ENCODE measurements around the gene APOC4. TPM values are rescaled to one million over a fixed set of nuclear protein-coding genes. Genes with fewer than 3 reads are reported as not detected.

Gene APOC4
- total and polyA plus RNA-seq, 7 donors, result not detected

GRCh38 chr19:44959691-44960090 is 17.7 kb downstream of the APOC4 start:
- H3K9me3 ChIP-seq, result no peaks in the 10 kb centered on the region
- 88 to 92% methylated on average over 5 of the region's 5 CpGs for WGBS, 2 donors
- H3K36me3 ChIP-seq, result peaks cover 5 to 42% (median 11%) of the 10 kb centered on the region in 4 donors
- peaks cover 0 to 31% (median 24%) of the 10 kb centered on the region in 4 donors for H3K4me1 ChIP-seq
- DNase-seq, result no peak
- intact Hi-C loops (cut with DNase I), result no loop called here
- H3K4me3 ChIP-seq, result no peak overlapping the region
- TF ChIP-seq EP300 (IDR thresholded peaks at IDR 0.05) (no peak), POLR2AphosphoS5 (IDR thresholded peaks at IDR 0.05) (no peak), CTCF (IDR thresholded peaks at IDR 0.05) (no peak), POLR2A (IDR thresholded peaks at IDR 0.05) (no peak)
- H3K27ac ChIP-seq, result no peak overlapping the region
- no peaks in the 10 kb centered on the region for H3K27me3 ChIP-seq

GRCh38 chr19:44960906-44961728 is 19.1 kb downstream of the APOC4 start:
- no peak for TF ChIP-seq POLR2AphosphoS5 (IDR thresholded peaks at IDR 0.05)
- no peak for TF ChIP-seq EP300 (IDR thresholded peaks at IDR 0.05)
- Histone ChIP-seq H3K27me3 (no peaks in the 10 kb centered on the region), H3K4me3 (no peak overlapping the region), H3K27ac (no peak overlapping the region), H3K36me3 (peaks cover 5 to 53% (median 15%) of the 10 kb centered on the region in 4 donors), H3K4me1 (peaks cover 0 to 24% (median 21%) of the 10 kb centered on the region in 4 donors), H3K9me3 (no peaks in the 10 kb centered on the region)
- DNase-seq, result no peak
- WGBS, 2 donors, result 79 to 88% methylated on average over 8 of the region's 8 CpGs
- intact Hi-C loops (cut with DNase I), result no loop called here

- intact Hi-C loops (cut with DNase I), result no loop called here
- Histone ChIP-seq H3K9me3 (no peaks in the 10 kb centered on the region), H3K4me1 (peaks cover 0 to 17% (median 14%) of the 10 kb centered on the region in 4 donors), H3K27me3 (no peaks in the 10 kb centered on the region), H3K27ac (no peak overlapping the region), H3K36me3 (peaks cover 5 to 60% (median 17%) of the 10 kb centered on the region in 4 donors), H3K4me3 (no peak overlapping the region)
- 94 to 95% methylated on average over 8 of the region's 8 CpGs for WGBS, 2 donors
- DNase-seq, result no peak
- TF ChIP-seq EP300 (IDR thresholded peaks at IDR 0.05) (no peak), CTCF (IDR thresholded peaks at IDR 0.05) (no peak), POLR2A (IDR thresholded peaks at IDR 0.05) (no peak), POLR2AphosphoS5 (IDR thresholded peaks at IDR 0.05) (no peak)
Measured at GRCh38 chr19:44961821-44962220, 19.8 kb downstream of the APOC4 start.

GRCh38 chr19:44968118-44968517 is 26.1 kb downstream of the APOC4 start:
- H3K9me3 ChIP-seq, result no peaks in the 10 kb centered on the region
- 94 to 95% methylated on average over 5 of the region's 5 CpGs for WGBS, 2 donors
- no peak overlapping the region for H3K4me3 ChIP-seq
- intact Hi-C loops (cut with DNase I), result no loop called here
- H3K27me3 ChIP-seq, result no peaks in the 10 kb centered on the region
- H3K36me3 ChIP-seq, result peaks cover 5 to 80% (median 19%) of the 10 kb centered on the region in 4 donors
- no peak overlapping the region for H3K27ac ChIP-seq
- no peak for DNase-seq
- H3K4me1 ChIP-seq, result no peaks in the 10 kb centered on the region
- TF ChIP-seq EP300 (IDR thresholded peaks at IDR 0.05), result no peak
- TF ChIP-seq POLR2A (IDR thresholded peaks at IDR 0.05), result no peak
- TF ChIP-seq POLR2AphosphoS5 (IDR thresholded peaks at IDR 0.05), result no peak
- TF ChIP-seq CTCF (IDR thresholded peaks at IDR 0.05), result no peak

- no peak overlapping the region for H3K4me3 ChIP-seq
- no peaks in the 10 kb centered on the region for H3K4me1 ChIP-seq
- TF ChIP-seq EP300 (IDR thresholded peaks at IDR 0.05), result no peak
- TF ChIP-seq CTCF (IDR thresholded peaks at IDR 0.05), result no peak
- no peak for TF ChIP-seq POLR2AphosphoS5 (IDR thresholded peaks at IDR 0.05)
- no peak for TF ChIP-seq POLR2A (IDR thresholded peaks at IDR 0.05)
- 92 to 96% methylated on average over 4 of the region's 4 CpGs for whole genome bisulfite sequencing, 2 donors
- H3K27me3 ChIP-seq, result no peaks in the 10 kb centered on the region
- H3K9me3 ChIP-seq, result no peaks in the 10 kb centered on the region
- no peak for DNase-seq
- intact Hi-C loops (cut with DNase I), result no loop called here
- no peak overlapping the region for H3K27ac ChIP-seq
- H3K36me3 ChIP-seq, result peaks cover 3 to 82% (median 23%) of the 10 kb centered on the region in 4 donors
Measured at GRCh38 chr19:44968670-44969069, 26.6 kb downstream of the APOC4 start.
